HG02610 (cell line): Measurements from ENCODE around the gene TRMT44.

Experiments used
- ATAC-seq: cut with Tn5 transposase; IDR thresholded peaks from one replicate; pipeline ENCODE4 v1.9.1; 2021; ENCODE audit warnings: mild to moderate bottlenecking, moderate library complexity; ENCODE audit not compliant: unreplicated experiment

Gene TRMT44

GRCh38 chr4:8434251-8435073 is 6.1 kb upstream of the TRMT44 start:
- no peak for ATAC-seq

GRCh38 chr4:8435656-8436121 is 4.9 kb upstream of the TRMT44 start:
- ATAC-seq, result peak; percentile 62

DNA sequence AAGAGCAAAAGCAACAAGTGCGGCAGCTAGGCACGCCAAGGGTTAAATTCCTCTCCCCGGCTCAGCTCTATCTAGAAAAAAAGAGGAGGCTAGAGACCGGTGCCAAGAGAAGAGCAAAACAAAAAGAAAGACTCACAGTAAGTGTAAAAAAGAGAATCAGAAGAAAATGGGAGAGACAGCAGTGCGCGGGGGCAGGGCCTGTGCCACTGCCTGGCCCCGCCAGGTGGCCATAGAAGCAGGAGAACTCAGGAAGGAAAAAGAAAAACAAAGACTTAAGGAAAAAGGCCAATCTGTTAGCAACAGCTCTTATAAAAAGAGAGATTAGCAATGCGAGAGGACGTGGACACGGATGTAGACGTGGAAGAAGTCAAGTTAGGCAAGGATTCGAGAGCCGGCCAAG is 3.3 kb upstream of the TRMT44 start:
- no peak for ATAC-seq

DNA sequence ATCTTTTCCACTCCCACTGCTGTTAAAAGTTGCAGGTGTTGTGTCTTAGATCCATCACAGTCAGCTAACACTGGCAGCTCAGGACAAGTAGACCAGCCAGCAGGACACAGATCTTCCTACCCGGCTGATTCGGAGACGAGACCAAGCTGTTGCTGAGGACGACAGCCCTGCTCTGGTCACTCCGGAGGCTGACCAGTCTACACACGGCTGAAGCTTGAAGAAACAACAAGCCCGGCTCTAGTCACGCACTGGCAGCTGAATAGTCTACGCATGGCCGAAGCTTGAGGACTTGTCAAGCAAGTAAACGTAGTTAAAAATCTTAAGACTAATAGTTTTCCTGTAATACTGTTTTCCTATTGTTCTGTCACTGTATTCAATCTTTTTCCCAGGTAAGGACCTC is 1.8 kb upstream of the TRMT44 start:
- no peak for ATAC-seq

DNA sequence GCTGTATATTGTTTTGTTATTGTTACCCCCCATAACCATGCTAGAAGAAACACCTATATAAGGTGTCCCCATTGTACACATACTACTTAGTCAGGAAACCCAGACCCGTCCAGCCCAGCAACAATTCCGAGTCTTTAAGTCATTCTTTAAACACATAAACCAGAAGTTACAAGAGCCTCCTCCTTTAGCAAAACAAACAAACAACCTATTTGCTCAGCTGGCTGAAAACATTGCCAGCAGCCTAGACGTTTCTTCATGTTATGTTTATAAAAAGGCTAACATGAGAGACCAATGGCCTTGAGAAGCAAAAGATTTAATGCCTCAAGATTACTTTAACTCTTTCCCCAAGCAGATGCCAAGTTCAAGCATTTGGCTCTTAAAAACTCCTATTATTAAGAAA is 1.4 kb upstream of the TRMT44 start:
- no peak for ATAC-seq

GRCh38 chr4:8439914-8440491 is 574 bp upstream of the TRMT44 start:
- peak; percentile 32 for ATAC-seq

DNA sequence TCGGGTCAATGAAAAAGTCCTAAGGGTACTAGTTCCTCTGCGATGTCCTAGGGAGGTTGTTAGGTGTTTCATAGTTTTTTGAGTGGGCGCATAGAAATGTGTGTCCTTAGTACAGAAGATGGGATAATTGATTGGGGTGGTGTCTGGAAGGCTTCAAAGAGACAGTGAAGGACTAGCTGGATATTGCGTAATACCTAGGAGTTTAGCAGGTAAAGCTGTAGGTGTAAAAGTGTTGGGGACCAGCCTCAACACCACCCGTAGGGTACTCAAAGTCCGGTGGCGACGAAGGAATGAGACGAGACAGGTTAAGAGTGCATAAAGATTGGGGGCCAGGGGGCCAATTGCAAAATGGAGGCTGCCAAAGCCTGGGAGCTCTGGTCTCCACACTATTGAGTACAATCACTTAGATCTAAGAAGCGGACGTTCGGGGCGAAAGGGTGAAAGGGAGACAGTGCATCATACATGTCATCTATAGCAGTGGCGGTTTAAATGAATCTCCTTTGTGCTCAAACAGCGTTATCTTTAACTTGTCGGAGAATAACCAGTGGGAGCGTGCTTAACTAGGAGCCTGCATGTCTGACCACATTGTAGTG is 1.0 kb downstream of the TRMT44 start:
- ATAC-seq, result no peak

GRCh38 chr4:8442596-8443358 is 2.2 kb downstream of the TRMT44 start:
- no peak for ATAC-seq

GRCh38 chr4:8443801-8444200 is 3.2 kb downstream of the TRMT44 start:
- no peak for ATAC-seq

- no peak for ATAC-seq
Measured at GRCh38 chr4:8446122-8446521, 5.5 kb downstream of the TRMT44 start.

DNA sequence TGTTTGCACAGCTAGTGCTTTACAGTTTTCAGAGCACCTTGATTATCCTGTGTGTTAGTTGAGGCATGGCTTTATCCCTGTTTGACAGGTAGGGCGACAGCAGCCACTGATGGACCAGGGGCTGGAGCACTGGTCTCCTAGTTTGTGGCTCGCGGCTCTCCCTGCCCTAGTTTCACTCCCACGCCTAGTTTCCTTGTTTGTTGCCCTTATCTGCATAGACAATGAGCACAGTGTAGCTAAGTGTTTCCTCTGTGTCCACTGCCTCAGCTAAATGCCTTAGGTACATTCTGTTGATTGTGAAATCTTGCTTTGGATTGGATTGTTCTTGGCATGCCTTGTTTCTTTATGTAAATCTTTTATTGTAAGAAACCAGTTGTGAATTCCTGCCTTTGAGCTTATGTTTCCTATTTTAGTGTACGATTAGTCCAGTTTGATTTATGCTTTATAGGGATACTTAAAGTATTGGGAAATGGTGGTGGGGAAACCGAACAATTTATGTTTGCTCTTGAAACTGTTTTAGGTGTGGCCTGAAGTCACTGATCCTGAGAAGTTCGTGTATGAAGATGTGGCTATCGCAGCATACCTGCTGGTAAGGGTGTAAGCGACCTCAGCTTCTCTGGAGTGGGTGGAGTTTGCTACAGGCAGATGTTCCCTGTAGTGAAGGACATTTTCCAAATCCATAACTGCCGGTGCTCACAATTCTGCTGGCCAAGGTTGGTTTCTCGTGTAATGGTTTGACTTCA is 11.0 kb downstream of the TRMT44 start:
- ATAC-seq, result no peak

DNA sequence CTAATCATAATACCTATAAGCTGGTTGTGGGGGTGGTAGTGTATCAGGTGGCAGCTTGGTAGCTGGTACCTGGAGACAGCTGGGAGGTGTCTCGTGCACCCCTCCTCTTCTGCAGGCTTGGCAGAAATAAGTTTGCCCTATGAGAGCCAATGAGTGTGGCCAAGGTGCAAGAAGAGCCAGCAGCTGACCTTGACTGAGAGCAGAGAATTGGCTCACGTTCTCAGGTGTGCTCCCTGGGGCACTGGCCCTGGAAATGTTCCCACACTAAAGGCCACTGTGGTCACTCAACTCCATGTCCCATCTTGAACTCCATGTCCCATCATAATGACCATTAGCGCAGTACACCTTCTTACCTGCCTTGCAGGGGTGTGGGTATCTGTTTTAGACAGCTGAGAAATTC is 13.4 kb downstream of the TRMT44 start:
- ATAC-seq, result no peak

DNA sequence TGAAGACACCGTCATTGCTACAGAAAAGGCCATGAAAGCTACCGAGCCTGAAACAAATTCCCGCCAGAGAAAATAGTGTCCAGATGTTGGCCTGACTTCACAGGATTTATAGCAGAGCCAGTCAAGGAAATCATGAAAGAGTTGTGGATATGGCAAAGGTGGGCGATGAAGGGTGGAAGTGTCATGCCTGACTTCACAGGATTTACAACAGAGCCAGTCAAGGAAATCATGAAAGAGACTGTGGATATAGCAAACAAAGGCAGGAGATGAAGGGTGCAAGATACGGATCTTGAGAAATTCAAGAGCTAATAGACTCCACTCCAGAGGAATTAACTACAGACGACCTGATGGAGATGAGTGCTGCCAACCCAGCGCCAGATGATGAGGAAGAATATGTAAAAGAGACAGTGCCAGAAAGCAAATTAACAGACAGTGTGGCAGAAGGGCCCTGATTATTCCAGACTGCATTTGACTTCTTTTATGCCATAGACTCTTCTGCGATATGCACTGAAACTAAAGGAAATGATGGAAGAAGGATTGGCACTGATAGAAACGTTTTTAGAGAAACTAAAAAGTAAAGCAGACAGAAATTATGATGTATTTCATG is 17.2 kb downstream of the TRMT44 start:
- no peak for ATAC-seq

- no peak for ATAC-seq
Measured at GRCh38 chr4:8459867-8460445, 19.4 kb downstream of the TRMT44 start.

- no peak for ATAC-seq
Measured at GRCh38 chr4:8461086-8461485, 20.5 kb downstream of the TRMT44 start.

DNA sequence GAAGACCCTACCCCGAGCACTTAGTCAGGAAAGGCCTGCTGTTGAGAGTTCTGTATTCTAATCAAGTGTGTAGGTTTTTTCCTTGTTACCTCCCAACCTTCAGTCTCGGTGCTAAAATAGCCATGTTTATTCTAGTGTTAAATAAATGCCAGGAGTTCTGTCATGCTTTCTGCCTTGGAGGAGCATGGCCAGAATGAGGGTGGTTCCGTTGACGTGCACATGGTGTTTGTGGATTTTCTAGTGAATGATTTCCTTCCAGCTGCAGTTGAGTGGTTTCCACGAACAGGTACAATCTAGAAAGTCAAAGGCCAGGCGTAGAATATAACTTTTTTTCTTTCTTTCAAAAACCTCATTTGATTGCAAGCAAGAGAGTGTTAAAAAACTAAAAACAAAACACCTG is 21.0 kb downstream of the TRMT44 start:
- no peak for ATAC-seq

DNA sequence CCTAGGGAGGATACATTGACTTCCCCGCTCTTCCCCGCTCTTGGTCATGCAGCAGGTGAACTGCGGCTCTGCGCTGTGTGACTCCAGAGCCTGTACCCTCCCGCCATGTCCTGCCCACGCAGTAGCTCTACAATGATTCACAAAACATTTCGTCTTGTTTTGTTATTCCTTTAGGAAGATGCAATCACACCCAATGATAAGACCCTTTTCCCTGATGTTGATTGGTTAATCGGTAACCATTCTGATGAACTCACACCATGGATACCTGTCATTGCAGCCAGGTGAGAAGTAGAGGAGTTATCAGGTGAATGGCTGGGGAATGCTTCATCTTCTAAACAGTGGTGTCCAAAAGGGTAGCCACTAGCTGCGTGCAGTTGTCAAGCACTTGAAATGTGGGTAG is 23.2 kb downstream of the TRMT44 start:
- no peak for ATAC-seq

GRCh38 chr4:8464381-8464780 is 23.8 kb downstream of the TRMT44 start:
- ATAC-seq, result no peak

- no peak for ATAC-seq
Measured at GRCh38 chr4:8465615-8466611, 25.3 kb downstream of the TRMT44 start.
